ENCODE results near the gene LRRC2. TPM values are rescaled to one million over a fixed set of nuclear protein-coding genes. Genes with fewer than 3 reads are reported as not detected.

Gene LRRC2
- total RNA-seq, 1 donor from 2014 or later, result 2.0 TPM

- H3K36me3 ChIP-seq, result no peaks in the 10 kb centered on the region
- no peaks in the 10 kb centered on the region for H3K27me3 ChIP-seq
- H3K4me1 ChIP-seq, result no peaks in the 10 kb centered on the region
- DNase-seq (ENCODE audit: extremely low spot score in 2 of 2), result no peak
- no peak overlapping the region for H3K4me3 ChIP-seq
- intact Hi-C loops (cut with DNase I), result no loop called here
- TF ChIP-seq POLR2AphosphoS5 (IDR thresholded peaks at IDR 0.05; ENCODE audit: insufficient read depth in 1 of 2, low read depth in 1 of 2) (no peak), POLR2A (IDR thresholded peaks at IDR 0.05) (no peak), CTCF (IDR thresholded peaks at IDR 0.05) (no peak)
- no peaks in the 10 kb centered on the region for H3K9me3 ChIP-seq
- H3K27ac ChIP-seq, result no peak overlapping the region
Measured at GRCh38 chr3:46535746-46536145, 30.4 kb downstream of the LRRC2 start.

GRCh38 chr3:46533091-46533490 lies 33.0 kb downstream of the LRRC2 start:
- Histone ChIP-seq H3K27me3 (no peaks in the 10 kb centered on the region), H3K27ac (no peak overlapping the region), H3K36me3 (no peaks in the 10 kb centered on the region), H3K4me3 (no peak overlapping the region), H3K4me1 (no peaks in the 10 kb centered on the region), H3K9me3 (no peaks in the 10 kb centered on the region)
- intact Hi-C loops (cut with DNase I), result no loop called here
- DNase-seq (ENCODE audit: extremely low spot score in 2 of 2), result no peak
- TF ChIP-seq POLR2A (IDR thresholded peaks at IDR 0.05) (no peak), CTCF (IDR thresholded peaks at IDR 0.05) (no peak), POLR2AphosphoS5 (IDR thresholded peaks at IDR 0.05; ENCODE audit: insufficient read depth in 1 of 2, low read depth in 1 of 2) (no peak)

- Histone ChIP-seq H3K4me1 (no peaks in the 10 kb centered on the region), H3K4me3 (no peak overlapping the region), H3K9me3 (no peaks in the 10 kb centered on the region), H3K27me3 (no peaks in the 10 kb centered on the region), H3K36me3 (no peaks in the 10 kb centered on the region), H3K27ac (no peak overlapping the region)
- intact Hi-C loops (cut with DNase I), result no loop called here
- DNase-seq (ENCODE audit: extremely low spot score in 2 of 2), result no peak
- no peak for TF ChIP-seq POLR2A (IDR thresholded peaks at IDR 0.05)
- TF ChIP-seq POLR2AphosphoS5 (IDR thresholded peaks at IDR 0.05; ENCODE audit: insufficient read depth in 1 of 2, low read depth in 1 of 2), result no peak
- TF ChIP-seq CTCF (IDR thresholded peaks at IDR 0.05), result no peak
Measured at GRCh38 chr3:46527239-46527638, 38.9 kb downstream of the LRRC2 start.

- TF ChIP-seq CTCF (IDR thresholded peaks at IDR 0.05) (no peak), POLR2A (IDR thresholded peaks at IDR 0.05) (no peak), POLR2AphosphoS5 (IDR thresholded peaks at IDR 0.05; ENCODE audit: insufficient read depth in 1 of 2, low read depth in 1 of 2) (no peak)
- H3K36me3 ChIP-seq, result no peaks in the 10 kb centered on the region
- intact Hi-C loops (cut with DNase I), result no loop called here
Measured at GRCh38 chr3:46524832-46525231, 41.3 kb downstream of the LRRC2 start.

GRCh38 chr3:46524008-46524407 lies 42.1 kb downstream of the LRRC2 start:
- TF ChIP-seq POLR2A (IDR thresholded peaks at IDR 0.05), result no peak
- no peak for TF ChIP-seq POLR2AphosphoS5 (IDR thresholded peaks at IDR 0.05; ENCODE audit: insufficient read depth in 1 of 2, low read depth in 1 of 2)
- TF ChIP-seq CTCF (IDR thresholded peaks at IDR 0.05), result no peak
- DNase-seq (ENCODE audit: extremely low spot score in 2 of 2), result no peak
- Histone ChIP-seq H3K4me3 (no peak overlapping the region), H3K36me3 (no peaks in the 10 kb centered on the region), H3K9me3 (no peaks in the 10 kb centered on the region), H3K27me3 (no peaks in the 10 kb centered on the region), H3K4me1 (no peaks in the 10 kb centered on the region), H3K27ac (no peak overlapping the region)
- intact Hi-C loops (cut with DNase I), result no loop called here

More at GRCh38 chr3:46524832-46525231, 41.3 kb downstream of the LRRC2 start:
- no peak for DNase-seq (ENCODE audit: extremely low spot score in 2 of 2)
- Histone ChIP-seq H3K27me3 (no peaks in the 10 kb centered on the region), H3K4me1 (no peaks in the 10 kb centered on the region), H3K9me3 (no peaks in the 10 kb centered on the region), H3K27ac (no peak overlapping the region), H3K4me3 (no peak overlapping the region)
